Choroid plexus epithelial cell (primary cell): ENCODE data around the gene LGR5.

ENCODE experiments used
- DNase-seq: peaks from one replicate; pipeline ENCODE4 v3.0.0-alpha.2; 2010; ENCODE audit warnings: low read depth
- H3K4me3 ChIP-seq: 2 replicates; pipeline ENCODE4 v1.5.1; 2011; ENCODE audit warnings: low read depth, mild to moderate bottlenecking, control low read depth, low read length, moderate library complexity
- CTCF ChIP-seq: conservative IDR thresholded peaks from 2 replicates; pipeline ENCODE4 v1.5.1; 2011; ENCODE audit warnings: low read depth, mild to moderate bottlenecking, control low read depth, inconsistent platforms, low read length, moderate library complexity

LGR5 gene

GRCh38 chr12:71576496-71576895, 136.9 kb downstream of the LGR5 start:
- TF ChIP-seq CTCF, result no peak
- DNase-seq, result no peak
- no peak overlapping the region for H3K4me3 ChIP-seq

- no peak for TF ChIP-seq CTCF
- DNase-seq, result no peak
- H3K4me3 ChIP-seq, result no peak overlapping the region
These were observed 139.2 kb downstream of the LGR5 start for GRCh38 chr12:71578694-71579258.

- TF ChIP-seq CTCF, result no peak
- no peak for DNase-seq
- H3K4me3 ChIP-seq, result no peak overlapping the region
These were observed 141.6 kb downstream of the LGR5 start for GRCh38 chr12:71581206-71581605.

GRCh38 chr12:71582925-71583324, 143.3 kb downstream of the LGR5 start:
- H3K4me3 ChIP-seq, result no peak overlapping the region
- TF ChIP-seq CTCF, result no peak
- DNase-seq, result no peak

GRCh38 chr12:71584356-71584755, 144.8 kb downstream of the LGR5 start:
- DNase-seq, result no peak
- no peak for TF ChIP-seq CTCF
- H3K4me3 ChIP-seq, result no peak overlapping the region

- no peak overlapping the region for H3K4me3 ChIP-seq
- no peak for TF ChIP-seq CTCF
- DNase-seq, result no peak
These were observed 145.6 kb downstream of the LGR5 start for GRCh38 chr12:71585218-71585617.

- no peak for TF ChIP-seq CTCF
These were observed 147.4 kb downstream of the LGR5 start for GRCh38 chr12:71587012-71587411.

More at GRCh38 chr12:71587012-71587411, 147.4 kb downstream of the LGR5 start:
- no peak for DNase-seq
- H3K4me3 ChIP-seq, result no peak overlapping the region
